K562 (cell line): ENCODE results near the gene ME3. TPM values are rescaled to one million over a fixed set of nuclear protein-coding genes. Genes with fewer than 3 reads are reported as not detected.

Experiments
- CBX8 ChIP-seq: fragments of 200-600 bp; sonication (generic); IDR thresholded peaks from 2 replicates; pipeline ENCODE4 v1.6.1; 2012; ENCODE audit warnings: borderline replicate concordance, mixed run types, low read depth, mild to moderate bottlenecking, moderate library complexity, mixed read lengths, low read length, control low read depth, inconsistent platforms; ENCODE audit not compliant: poor library complexity, severe bottlenecking; ENCODE audit errors: extremely low read depth
- CHD2 ChIP-seq: IDR thresholded peaks from 2 replicates; pipeline ENCODE4 v1.6.1; 2011; ENCODE audit warnings: low read depth, low read length
- E2F3 ChIP-seq: fragments of 250-450 bp; sonication (Bioruptor Pico); IDR thresholded peaks from 2 replicates; pipeline ENCODE4 v1.4.0; 2020; ENCODE audit warnings: mild to moderate bottlenecking
- FOSL1 ChIP-seq: fragments of 200-800 bp; sonication (Bioruptor generic); conservative IDR thresholded peaks from 2 replicates; pipeline ENCODE4 v1.6.1; 2016; ENCODE audit warnings: missing genetic modification characterization, missing compliant biosample characterization
- FOXA1 ChIP-seq: fragments of 450-650 bp; IDR thresholded peaks from 2 replicates; pipeline ENCODE4 v1.6.1; 2016; ENCODE audit warnings: mild to moderate bottlenecking, borderline replicate concordance
- FOXA3 ChIP-seq, 2 experiments: fragments of 450-650 bp in 1 of 2; sonication (generic) in 1 of 2; formaldehyde crosslinking; IDR thresholded peaks in 1 of 2; conservative IDR thresholded peaks in 1 of 2; 2 replicates each; pipeline versions ENCODE4 v1.4.0 to v1.8.0; 2020 to 2022; ENCODE audit warnings: mild to moderate bottlenecking in 2 of 2, missing genetic modification reagents in 1 of 2
- HDAC6 ChIP-seq: IDR thresholded peaks from 2 replicates; pipeline ENCODE4 v1.6.1; 2012; ENCODE audit warnings: low read depth, mild to moderate bottlenecking, control low read depth, inconsistent platforms, low read length, moderate library complexity
- HNRNPLL ChIP-seq: fragments of 200-400 bp; formaldehyde crosslinking; IDR thresholded peaks from 2 replicates; pipeline ENCODE4 v1.6.1; 2017; ENCODE audit warnings: low read length, low read depth, mild to moderate bottlenecking; ENCODE audit not compliant: poor library complexity, severe bottlenecking
- KDM1A ChIP-seq, 2 experiments: fragments of 450-650 bp; IDR thresholded peaks; 2 replicates each; pipeline ENCODE4 v1.6.1; 2016; ENCODE audit warnings: mild to moderate bottlenecking in 2 of 2
- MLX ChIP-seq, 2 experiments: fragments of 450-650 bp in 1 of 2; sonication (generic) in 1 of 2; formaldehyde crosslinking; conservative IDR thresholded peaks; 2 replicates each; pipeline versions ENCODE4 v1.4.0 to v1.8.1; 2020 to 2022; ENCODE audit warnings: mild to moderate bottlenecking in 1 of 2, missing genetic modification reagents in 1 of 2
- PHF8 ChIP-seq: fragments of 200-600 bp; sonication (generic); IDR thresholded peaks from 2 replicates; pipeline ENCODE4 v1.6.1; 2012; ENCODE audit warnings: mixed run types, mild to moderate bottlenecking, inconsistent platforms, low read length, moderate library complexity, borderline replicate concordance
- POLR3A ChIP-seq: IDR thresholded peaks from 2 replicates; pipeline ENCODE4 v1.6.1; 2011; ENCODE audit warnings: borderline replicate concordance, mild to moderate bottlenecking, moderate library complexity; ENCODE audit not compliant: insufficient read length, insufficient read depth; ENCODE audit errors: extremely low read depth
- POLR3G ChIP-seq: IDR thresholded peaks from 2 replicates; pipeline ENCODE4 v1.6.1; 2011; ENCODE audit not compliant: insufficient read length, insufficient replicate concordance; ENCODE audit errors: extremely low read depth
- SPI1 ChIP-seq: IDR thresholded peaks from 2 replicates; pipeline ENCODE4 v1.6.1; 2011; ENCODE audit warnings: low read depth, low read length, control low read depth, borderline replicate concordance
- TFAM ChIP-seq: fragments of 250-450 bp; sonication (Bioruptor Pico); conservative IDR thresholded peaks from 2 replicates; pipeline ENCODE4 v1.5.0; 2021; ENCODE audit warnings: mild to moderate bottlenecking, moderate library complexity
- U2AF2 ChIP-seq: fragments of 200-400 bp; formaldehyde crosslinking; optimal IDR thresholded peaks from 2 replicates; pipeline ENCODE3; 2017; ENCODE audit warnings: low read depth, mild to moderate bottlenecking, low read length
- ZC3H4 ChIP-seq: sonication (generic); formaldehyde crosslinking; IDR thresholded peaks from 2 replicates; pipeline ENCODE4 v1.9.0; 2021; ENCODE audit warnings: missing genetic modification reagents, borderline replicate concordance
- ZEB2 ChIP-seq: fragments of 450-650 bp; IDR thresholded peaks from 2 replicates; pipeline ENCODE4 v1.6.1; 2016
- ZFPM2 ChIP-seq: fragments of 250-450 bp; sonication (Bioruptor Pico); IDR thresholded peaks from 2 replicates; pipeline ENCODE4 v1.5.1; 2022; ENCODE audit warnings: mild to moderate bottlenecking
- ZKSCAN3 ChIP-seq: fragments of 250-450 bp; sonication (Bioruptor Pico); IDR thresholded peaks from 2 replicates; pipeline ENCODE4 v1.4.0; 2020
- ZNF121 ChIP-seq: sonication (generic); formaldehyde crosslinking; conservative IDR thresholded peaks from 2 replicates; pipeline ENCODE4 v1.8.0; 2022; ENCODE audit warnings: missing genetic modification reagents
- ZNF354B ChIP-seq: fragments of 250-450 bp; sonication (Bioruptor Pico); IDR thresholded peaks from 2 replicates; pipeline ENCODE4 v1.4.0; 2020
- ZNF639 ChIP-seq, 2 experiments: fragments of 200-800 bp in 1 of 2; sonication (Bioruptor generic) in 1 of 2; sonication (generic) in 1 of 2; formaldehyde crosslinking in 1 of 2; IDR thresholded peaks in 1 of 2; conservative IDR thresholded peaks in 1 of 2; 2 replicates each; pipeline versions ENCODE4 v1.5.0 to v1.6.1; 2016 to 2020; ENCODE audit warnings: missing compliant biosample characterization in 1 of 2, missing genetic modification characterization in 1 of 2, missing genetic modification reagents in 1 of 2
- ZNF766 ChIP-seq: fragments of 200-800 bp; sonication (Bioruptor generic); conservative IDR thresholded peaks from 2 replicates; pipeline ENCODE4 v1.6.1; 2016; ENCODE audit warnings: missing genetic modification characterization, missing compliant biosample characterization
- polyA plus RNA-seq, 8 experiments: library from polyadenylated mRNA; depleted of rRNA in 4 of 8; stranded (reverse) in 5 of 8; unstranded in 3 of 8; fragments of >200 nt; fragmentation: Nextera tagmentation in 2 of 8; fragmentation: Illumina TruSeq in 1 of 8; extraction: Ambion mirVana in 2 of 8; extraction: Trizol in 1 of 8; gene quantifications; 2 replicates each; pipeline versions ENCODE4 v1.2.1 to v1.2.3, GENCODE V29; 2011 to 2014; ENCODE audit warnings: inconsistent platforms in 1 of 8, missing spikeins in 1 of 8
- total RNA-seq, 7 experiments: library from RNA; depleted of rRNA in 6 of 7; stranded (reverse); fragments of >200 nt in 6 of 7; fragmentation: Illumina TruSeq in 2 of 7; extraction: Trizol in 2 of 7; gene quantifications; 2 replicates each; pipeline versions ENCODE4 v1.2.1 to v1.2.3, GENCODE V29; 2011 to 2021; ENCODE audit warnings: low replicate concordance in 1 of 7
- TF ChIP-seq, protein P1 (sequence below): fragments of 250-450 bp; sonication (Bioruptor Pico); IDR thresholded peaks from 2 replicates; pipeline ENCODE4 v1.4.0; 2020; ENCODE audit warnings: mild to moderate bottlenecking, moderate library complexity, borderline replicate concordance

The ME3 gene
- total and polyA plus RNA-seq, 9 of the 15 experiments (the other 6 are each of a cell fraction or from before 2014, with no cell fraction given): not detected

DNA sequence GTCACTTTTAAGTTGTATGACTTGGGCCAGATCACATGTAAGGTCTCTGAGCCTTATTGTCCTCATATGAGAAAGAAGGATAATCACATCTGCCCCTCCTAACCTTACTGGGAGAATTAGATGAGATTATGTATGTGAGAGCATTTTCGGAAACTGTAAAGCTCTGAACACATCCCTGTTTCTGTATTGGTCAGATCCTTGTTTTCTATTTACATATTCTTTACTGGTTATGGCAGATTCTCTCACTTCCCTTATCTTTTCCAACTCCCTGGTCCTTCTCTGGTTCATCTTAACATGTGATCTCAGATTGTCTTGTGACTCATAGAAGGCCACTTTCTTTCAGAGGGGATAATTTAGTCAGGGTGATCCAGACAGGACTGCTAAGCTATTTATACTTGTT lies 255.9 kb downstream of the ME3 start (continued):
- TF ChIP-seq, protein P1, sequence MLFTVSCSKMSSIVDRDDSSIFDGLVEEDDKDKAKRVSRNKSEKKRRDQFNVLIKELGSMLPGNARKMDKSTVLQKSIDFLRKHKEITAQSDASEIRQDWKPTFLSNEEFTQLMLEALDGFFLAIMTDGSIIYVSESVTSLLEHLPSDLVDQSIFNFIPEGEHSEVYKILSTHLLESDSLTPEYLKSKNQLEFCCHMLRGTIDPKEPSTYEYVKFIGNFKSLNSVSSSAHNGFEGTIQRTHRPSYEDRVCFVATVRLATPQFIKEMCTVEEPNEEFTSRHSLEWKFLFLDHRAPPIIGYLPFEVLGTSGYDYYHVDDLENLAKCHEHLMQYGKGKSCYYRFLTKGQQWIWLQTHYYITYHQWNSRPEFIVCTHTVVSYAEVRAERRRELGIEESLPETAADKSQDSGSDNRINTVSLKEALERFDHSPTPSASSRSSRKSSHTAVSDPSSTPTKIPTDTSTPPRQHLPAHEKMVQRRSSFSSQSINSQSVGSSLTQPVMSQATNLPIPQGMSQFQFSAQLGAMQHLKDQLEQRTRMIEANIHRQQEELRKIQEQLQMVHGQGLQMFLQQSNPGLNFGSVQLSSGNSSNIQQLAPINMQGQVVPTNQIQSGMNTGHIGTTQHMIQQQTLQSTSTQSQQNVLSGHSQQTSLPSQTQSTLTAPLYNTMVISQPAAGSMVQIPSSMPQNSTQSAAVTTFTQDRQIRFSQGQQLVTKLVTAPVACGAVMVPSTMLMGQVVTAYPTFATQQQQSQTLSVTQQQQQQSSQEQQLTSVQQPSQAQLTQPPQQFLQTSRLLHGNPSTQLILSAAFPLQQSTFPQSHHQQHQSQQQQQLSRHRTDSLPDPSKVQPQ (CRISPR knock-in tag): no peak
- no peak for TF ChIP-seq PHF8
- no peak for TF ChIP-seq POLR3A
- peak; percentile 97 for TF ChIP-seq FOSL1 (tag)
- TF ChIP-seq ZNF639 (CRISPR knock-in tag; conservative IDR thresholded peaks at IDR 0.05 in 1 of 2, IDR thresholded peaks at IDR 0.05 in 1 of 2): 0 out of 4 replicates have a peak, but pooled peaks of 1 of the 2 experiments have one; percentile 22
- TF ChIP-seq ZNF121 (CRISPR knock-in tag): no peak
- TF ChIP-seq ZNF766 (CRISPR knock-in tag): no peak
- TF ChIP-seq POLR3G: no peak
- no peak for TF ChIP-seq CBX8
- no peak for TF ChIP-seq HNRNPLL
- TF ChIP-seq ZC3H4: no peak
- TF ChIP-seq KDM1A (IDR thresholded peaks at IDR 0.05): 0 out of 4 replicates have a peak, but pooled peaks have one; percentile 10 to 43
- TF ChIP-seq U2AF2: no peak
- peak in 1 of 2 experiments; percentile 56; a peak in 1 of 4 replicates for TF ChIP-seq FOXA3 (CRISPR knock-in tag; conservative IDR thresholded peaks at IDR 0.05 in 1 of 2, IDR thresholded peaks at IDR 0.05 in 1 of 2)
- TF ChIP-seq FOXA1: no peak
- 0 out of 2 replicates have a peak, but pooled peaks have one; percentile 3 for TF ChIP-seq SPI1
- no peak for TF ChIP-seq MLX (CRISPR knock-in tag; conservative IDR thresholded peaks at IDR 0.05)
- TF ChIP-seq ZEB2: no peak
- no peak for TF ChIP-seq E2F3
- no peak for TF ChIP-seq ZFPM2 (CRISPR knock-in tag)
- no peak for TF ChIP-seq ZKSCAN3 (CRISPR knock-in tag)
- no peak for TF ChIP-seq CHD2
- no peak for TF ChIP-seq TFAM (CRISPR knock-in tag)
- no peak for TF ChIP-seq ZNF354B
- no peak for TF ChIP-seq HDAC6
